GM21576 (cell line): ENCODE results near the gene GET4.

ENCODE experiments used
- ATAC-seq: cut with Tn5 transposase; IDR thresholded peaks from one replicate; pipeline ENCODE4 v1.9.1; 2021; ENCODE audit warnings: mild to moderate bottlenecking, moderate library complexity; ENCODE audit not compliant: unreplicated experiment

GET4 gene, protein sequence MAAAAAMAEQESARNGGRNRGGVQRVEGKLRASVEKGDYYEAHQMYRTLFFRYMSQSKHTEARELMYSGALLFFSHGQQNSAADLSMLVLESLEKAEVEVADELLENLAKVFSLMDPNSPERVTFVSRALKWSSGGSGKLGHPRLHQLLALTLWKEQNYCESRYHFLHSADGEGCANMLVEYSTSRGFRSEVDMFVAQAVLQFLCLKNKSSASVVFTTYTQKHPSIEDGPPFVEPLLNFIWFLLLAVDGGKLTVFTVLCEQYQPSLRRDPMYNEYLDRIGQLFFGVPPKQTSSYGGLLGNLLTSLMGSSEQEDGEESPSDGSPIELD

DNA sequence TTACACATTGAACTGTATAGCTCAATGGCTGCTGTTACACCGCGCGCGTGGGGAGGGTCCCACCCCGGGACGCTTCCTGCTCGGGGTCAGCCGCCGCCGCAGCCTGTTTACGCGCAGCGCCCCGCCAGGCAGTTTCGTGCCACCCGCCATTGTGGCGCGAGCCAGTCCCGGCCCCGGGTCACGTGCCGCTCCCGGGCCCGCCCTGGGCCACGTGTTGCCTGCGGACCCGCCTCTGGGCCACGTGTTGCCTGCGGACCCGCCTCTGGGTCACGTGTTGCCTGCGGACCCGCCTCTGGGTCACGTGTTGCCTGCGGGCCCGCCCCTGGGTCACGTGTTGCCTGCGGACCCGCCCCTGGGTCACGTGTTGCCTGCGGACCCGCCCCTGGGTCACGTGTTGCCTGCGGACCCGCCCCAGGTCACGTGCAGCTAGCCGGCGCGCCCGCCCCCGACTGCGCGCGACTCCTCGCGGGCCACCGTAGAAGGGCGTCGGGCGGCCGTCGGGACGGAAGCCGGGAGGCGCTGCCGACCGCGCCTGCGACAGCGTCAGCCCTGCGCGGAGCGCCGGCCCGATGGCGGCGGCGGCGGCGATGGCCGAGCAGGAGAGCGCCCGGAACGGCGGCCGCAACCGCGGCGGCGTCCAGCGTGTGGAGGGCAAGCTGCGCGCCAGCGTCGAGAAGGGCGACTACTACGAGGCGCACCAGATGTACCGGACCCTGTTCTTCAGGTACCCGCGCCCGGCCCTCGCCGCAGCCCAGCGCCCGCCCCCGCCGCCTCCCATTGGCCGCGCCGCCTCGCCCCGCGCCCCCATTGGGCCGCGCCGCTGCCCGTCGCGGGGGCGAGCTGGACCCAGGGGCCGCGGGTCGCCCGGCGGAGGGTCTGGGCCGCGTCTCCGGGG is at the start of gene GET4:
Gene GET4, plus strand, starts transcription at position 478 of the 895 bp plus-strand sequence. Its CDS starts 92 bp downstream, at position 570.
- ATAC-seq: peak; percentile 68

GRCh38 chr7:828793-829561 is 47.4 kb upstream of the GET4 start:
- ATAC-seq: no peak

DNA sequence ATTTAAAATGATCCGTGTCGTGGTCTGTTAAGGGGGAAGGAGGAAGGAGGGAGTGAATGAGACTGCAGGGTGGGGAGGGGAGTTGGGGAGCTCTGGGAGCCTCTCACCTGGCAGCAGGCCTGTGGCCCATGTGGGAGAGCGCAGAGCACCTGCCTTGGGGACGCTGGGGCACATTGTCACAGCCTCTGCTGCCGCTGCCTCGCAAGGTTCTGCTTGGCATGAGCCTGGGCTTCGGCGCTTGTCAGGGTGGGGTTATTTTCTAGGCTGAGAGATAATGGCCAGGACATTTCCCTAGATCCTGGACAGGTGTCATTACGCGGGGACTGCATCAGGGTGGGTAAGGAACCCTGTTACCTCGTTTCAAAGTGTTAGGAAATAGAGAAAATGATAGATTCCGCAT is 46.3 kb upstream of the GET4 start:
- no peak for ATAC-seq

DNA sequence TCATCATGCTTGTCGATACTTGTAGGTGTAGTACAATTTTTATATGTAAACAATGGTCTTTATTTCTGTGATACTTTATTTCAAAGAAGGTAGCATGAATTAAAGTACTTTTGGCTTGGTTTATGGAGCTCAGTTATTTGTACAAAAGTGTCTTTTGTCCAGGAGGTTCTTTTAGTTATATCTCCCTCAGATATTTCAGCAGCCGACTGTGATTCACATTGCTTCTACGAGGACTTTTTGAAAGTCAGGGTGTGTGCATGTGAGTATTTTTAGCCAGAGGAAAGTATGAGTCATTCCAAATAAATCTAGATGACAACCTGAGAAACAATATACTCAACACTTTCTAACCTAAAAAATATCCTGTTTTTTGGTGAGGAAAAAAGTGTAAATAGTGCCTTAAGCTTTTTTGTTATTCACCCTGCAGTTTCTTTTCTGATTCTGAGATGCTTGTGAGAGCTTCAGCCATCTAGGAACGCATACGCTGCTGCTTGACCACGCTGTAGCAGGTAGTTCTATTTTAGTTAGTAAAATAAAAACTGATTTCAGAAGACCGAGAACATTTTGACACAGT is 44.7 kb upstream of the GET4 start:
- ATAC-seq: peak; percentile 67

- ATAC-seq: peak; percentile 56
These were observed 44.0 kb upstream of the GET4 start, which contains the start of gene SUN1 for GRCh38 chr7:832167-832967. TSS of gene SUN1 (plus strand) at chr7:832476. CDS start at chr7:832525, 49 bp downstream.

DNA sequence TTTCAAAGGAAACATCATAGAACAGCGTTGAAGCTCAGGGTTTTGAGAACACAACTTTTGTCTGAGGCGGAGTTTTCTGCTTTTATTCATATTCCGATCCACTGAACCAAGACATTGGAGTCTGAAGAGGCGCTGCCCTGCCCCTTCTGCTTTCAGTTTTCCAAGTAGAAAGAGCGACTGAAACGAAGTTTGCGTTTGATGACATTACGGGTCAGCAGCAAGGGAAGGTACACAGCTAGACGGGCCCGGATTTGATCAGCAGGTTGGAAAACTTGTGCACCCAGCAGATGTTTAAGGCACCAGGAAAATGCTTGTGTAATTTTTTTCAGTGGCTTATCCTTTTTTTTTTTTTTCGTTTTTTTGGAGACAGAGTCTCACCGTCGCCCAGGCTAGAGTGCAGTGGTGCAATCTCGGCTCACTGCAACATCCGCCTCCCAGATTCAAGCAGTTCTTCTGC is 43.4 kb upstream of the GET4 start:
- no peak for ATAC-seq

GRCh38 chr7:833601-834258 is 42.6 kb upstream of the GET4 start:
- ATAC-seq: no peak

GRCh38 chr7:834277-834676 is 42.1 kb upstream of the GET4 start:
- ATAC-seq: no peak

DNA sequence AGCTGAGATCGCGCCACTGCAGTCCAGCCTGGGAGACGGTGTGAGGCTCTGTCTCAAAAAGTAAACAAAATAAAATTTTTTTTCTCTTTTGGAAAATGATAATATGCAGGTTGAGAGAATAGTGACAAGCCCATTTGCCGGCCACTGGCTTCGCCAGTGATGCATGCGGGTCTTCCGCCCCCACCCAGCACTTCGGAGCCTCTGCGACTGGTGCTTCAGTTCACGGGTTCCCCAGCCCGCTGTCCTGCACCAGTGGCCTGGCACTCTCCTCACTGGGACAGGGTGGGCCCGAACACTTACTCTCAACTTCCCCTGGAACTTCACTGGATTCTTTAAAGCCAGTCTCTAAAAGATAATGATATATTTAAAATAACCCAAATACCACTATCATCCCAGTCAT is 41.3 kb upstream of the GET4 start:
- no peak for ATAC-seq

GRCh38 chr7:835485-836401 is 40.6 kb upstream of the GET4 start:
- ATAC-seq: no peak

DNA sequence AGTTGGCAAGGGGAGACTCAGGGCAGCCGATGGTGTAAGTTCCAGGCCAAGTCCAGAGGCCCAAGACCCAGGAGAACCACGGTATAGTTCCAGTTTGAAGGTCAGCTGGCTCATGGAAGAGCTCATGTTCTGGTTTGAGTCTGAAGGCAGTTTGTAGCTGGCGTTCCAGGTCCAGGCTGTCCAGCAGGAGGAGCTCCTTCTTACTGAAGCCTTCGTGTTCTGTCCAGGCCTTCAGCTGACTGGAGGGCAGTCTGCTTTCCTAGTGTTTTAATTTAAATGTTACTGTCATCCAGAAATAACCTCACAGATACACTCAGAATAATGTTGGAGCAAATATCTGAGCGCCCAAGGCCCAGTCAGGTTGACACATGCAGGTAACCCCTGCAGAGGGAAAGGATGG is 39.9 kb upstream of the GET4 start:
- ATAC-seq: no peak

DNA sequence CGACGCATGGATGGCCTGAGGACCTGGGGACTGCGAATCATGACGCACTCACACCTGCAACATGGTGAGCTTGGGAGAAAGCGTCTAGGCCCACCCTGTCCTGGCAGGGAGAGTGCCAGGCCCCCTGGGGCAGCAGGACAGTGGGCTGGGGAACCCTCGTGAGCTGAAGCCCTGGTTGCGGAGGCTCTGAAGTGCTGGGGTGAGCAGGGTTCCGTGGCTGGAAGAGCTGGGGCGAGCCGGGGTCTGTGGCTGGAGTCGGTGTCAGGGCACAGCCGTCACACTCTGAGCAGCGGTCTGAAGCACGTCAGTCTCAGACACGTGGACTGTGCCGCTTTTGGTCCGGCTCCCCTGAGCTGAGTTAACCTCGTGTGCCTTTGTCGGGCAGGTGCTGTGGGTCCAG is 39.4 kb upstream of the GET4 start:
- ATAC-seq: no peak

DNA sequence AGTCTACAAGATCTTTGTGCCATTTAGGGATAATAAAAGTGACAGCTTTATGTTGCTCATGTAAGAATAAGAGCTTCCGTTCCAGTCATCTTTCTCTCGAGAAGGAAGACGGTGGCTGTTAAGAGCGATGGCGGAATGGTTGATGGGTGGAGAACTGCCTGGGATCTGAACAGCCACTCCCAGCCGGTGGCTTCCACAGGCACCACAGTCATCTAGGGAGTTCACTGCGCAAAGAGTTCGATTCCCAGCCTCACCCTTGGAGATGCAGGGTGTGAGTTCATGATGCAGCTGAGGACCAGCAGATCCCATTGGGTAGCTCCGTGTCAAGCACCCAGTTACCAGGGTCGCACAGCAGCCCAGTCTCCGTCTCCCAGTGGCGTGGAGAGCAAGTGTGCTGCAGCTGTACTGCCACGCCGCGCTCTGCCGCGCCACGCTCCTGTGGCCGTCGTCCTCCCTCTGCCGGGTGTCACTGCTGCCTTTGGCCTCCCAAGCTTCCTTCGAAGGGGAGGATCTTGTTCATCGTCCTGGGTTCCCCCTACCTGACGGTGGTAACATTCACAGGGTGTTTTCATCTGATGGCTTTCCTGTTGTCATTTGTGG is 36.3 kb upstream of the GET4 start:
- ATAC-seq: no peak

- no peak for ATAC-seq
These were observed 34.4 kb upstream of the GET4 start for GRCh38 chr7:841943-842342.

DNA sequence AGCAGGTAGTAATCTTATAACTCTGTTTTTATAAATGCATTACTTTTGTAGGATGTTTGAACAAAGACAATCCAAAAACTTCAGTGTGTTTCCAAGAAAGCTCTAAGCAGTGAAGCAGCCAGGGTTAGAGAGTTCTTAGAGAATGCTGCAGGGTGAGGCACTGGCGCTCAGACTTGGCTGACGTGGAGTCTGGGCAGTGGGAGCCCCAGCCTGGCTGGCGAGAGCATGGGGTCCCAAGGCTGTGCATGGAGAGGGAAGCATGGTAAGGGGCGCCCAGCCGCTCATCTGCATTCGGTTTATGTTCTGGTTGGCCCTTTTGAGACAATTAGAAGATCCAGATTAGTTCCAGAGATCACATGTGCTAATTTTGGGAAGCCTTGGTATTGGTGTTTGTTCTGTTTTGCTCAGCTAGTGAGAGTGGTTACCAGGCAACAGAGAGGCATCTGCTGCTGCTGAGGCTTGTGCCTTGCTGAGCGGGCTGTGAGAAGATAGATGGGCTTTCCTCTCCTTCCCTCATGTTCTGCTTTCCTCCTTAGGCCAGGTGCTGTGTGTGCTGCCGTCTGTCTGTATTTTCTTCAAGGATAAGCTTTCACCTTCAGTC is 33.8 kb upstream of the GET4 start:
- no peak for ATAC-seq

- no peak for ATAC-seq
These were observed 33.1 kb upstream of the GET4 start for GRCh38 chr7:843230-843629.

GRCh38 chr7:844043-844442 is 32.3 kb upstream of the GET4 start:
- ATAC-seq: no peak

DNA sequence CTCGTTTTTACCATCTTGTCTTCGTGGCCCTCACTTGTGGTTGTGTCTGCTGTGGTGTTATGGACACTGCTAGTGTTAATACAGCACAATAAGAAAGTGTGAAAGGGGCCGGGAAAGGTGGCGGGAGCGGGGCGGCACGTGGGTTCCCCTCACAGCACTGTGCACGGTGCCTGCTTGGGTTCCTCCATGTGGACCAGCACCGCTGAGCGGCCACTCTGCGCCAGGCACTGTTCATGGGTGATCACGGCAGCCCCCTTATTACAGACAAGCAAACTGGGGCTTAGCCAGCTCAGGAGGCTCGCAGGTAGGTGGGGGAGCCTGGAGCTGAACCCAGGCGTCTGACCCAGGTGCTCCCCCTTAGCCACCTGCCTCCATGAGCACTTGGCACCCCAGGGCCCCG is 31.8 kb upstream of the GET4 start:
- ATAC-seq: no peak
